Lower leg skin (tissue), 4 donors: ENCODE measurements around the gene OR5A2. TPM values are rescaled to one million over a fixed set of nuclear protein-coding genes. Genes with fewer than 3 reads are reported as not detected.

Source experiments
- DNase-seq, 2 donors: peaks; one replicate each; pipeline ENCODE4 v3.0.0-alpha.2; 2019; ENCODE audit warnings: low spot score in 2 of 2
- H3K4me3 ChIP-seq: fragments of 200-600 bp; sonication (generic); 2 replicates; pipeline ENCODE4 v1.5.1; 2017; ENCODE audit warnings: mild to moderate bottlenecking, low read depth; ENCODE audit not compliant: poor library complexity, severe bottlenecking
- CTCF ChIP-seq, 3 donors: fragments of 450-650 bp; IDR thresholded peaks; one replicate each; pipeline ENCODE4 v1.5.1; 2016; ENCODE audit warnings: antibody characterized with exemption in 3 of 3, mild to moderate bottlenecking in 3 of 3, moderate library complexity in 2 of 3
- POLR2A ChIP-seq, 2 donors: fragments of 450-650 bp; IDR thresholded peaks; one replicate each; pipeline ENCODE4 v1.6.1; 2016 to 2017; ENCODE audit warnings: antibody characterized with exemption in 2 of 2, mild to moderate bottlenecking in 1 of 2, moderate library complexity in 1 of 2
- WGBS, 2 donors: methylation state at CpG; one replicate each; pipeline ENCODE4 v1.1.5; 2018; 5-methylcytosine and 5-hydroxymethylcytosine counted together
- intact Hi-C: fragments of 100-400 bp; cut with DNase I; formaldehyde crosslinking; loops from one replicate; pipeline ENCODE4 v1.15.0; 2023; ENCODE audit warnings: low total_unique reads
- total RNA-seq, 4 donors: library from RNA; depleted of rRNA; stranded (reverse); fragments of >200 nt; gene quantifications; one replicate each; pipeline ENCODE4 v1.1.0, GENCODE V29; 2016

OR5A2 gene
- total RNA-seq: not detected

- TF ChIP-seq POLR2A (IDR thresholded peaks at IDR 0.05) (no peak), CTCF (IDR thresholded peaks at IDR 0.05) (no peak)
- no peak for DNase-seq
These were observed at the start of gene OR5A2 for GRCh38 chr11:59426361-59427067. OR5A2 (minus strand) TSS chr11:59426413; CDS start chr11:59422953, 3,460 bp downstream.

GRCh38 chr11:59475176-59475575, 49.0 kb upstream of the OR5A2 start:
- WGBS, 2 donors: 59 to 62% methylated on average over 9 of the region's 9 CpGs
- intact Hi-C loops: no loop called here
- H3K4me3 ChIP-seq: no peak overlapping the region
- no peak for DNase-seq
- no peak for TF ChIP-seq POLR2A (IDR thresholded peaks at IDR 0.05)
- TF ChIP-seq CTCF (IDR thresholded peaks at IDR 0.05): no peak

More at GRCh38 chr11:59426361-59427067, at the start of gene OR5A2:
- intact Hi-C loops: no loop called here
- WGBS, 2 donors: 68 to 82% methylated on average over 5 of the region's 5 CpGs
- H3K4me3 ChIP-seq: no peak within 1 kb of the TSS

GRCh38 chr11:59473015-59473414, 46.8 kb upstream of the OR5A2 start, which contains the start of gene OR4D10:
OR4D10 (plus strand) TSS chr11:59473315; CDS start chr11:59477430, 4,115 bp downstream.
- H3K4me3 ChIP-seq: no peak within 1 kb of the TSS
- no peak for DNase-seq
- TF ChIP-seq CTCF (IDR thresholded peaks at IDR 0.05) (no peak), POLR2A (IDR thresholded peaks at IDR 0.05) (no peak)
- intact Hi-C loops: no loop called here

GRCh38 chr11:59463190-59463641, 37.0 kb upstream of the OR5A2 start:
- no peak overlapping the region for H3K4me3 ChIP-seq
- no peak for DNase-seq
- TF ChIP-seq POLR2A (IDR thresholded peaks at IDR 0.05) (no peak), CTCF (IDR thresholded peaks at IDR 0.05) (no peak)
- intact Hi-C loops: no loop called here
- WGBS, 2 donors: 36 to 48% methylated on average over 5 of the region's 5 CpGs

- TF ChIP-seq POLR2A (IDR thresholded peaks at IDR 0.05) (no peak), CTCF (IDR thresholded peaks at IDR 0.05) (no peak)
- intact Hi-C loops: no loop called here
- no peak overlapping the region for H3K4me3 ChIP-seq
- no peak for DNase-seq
- 70 to 74% methylated on average over 3 of the region's 3 CpGs for WGBS, 2 donors
These were observed 33.7 kb upstream of the OR5A2 start for GRCh38 chr11:59459916-59460315.

GRCh38 chr11:59456661-59457060, 30.4 kb upstream of the OR5A2 start, which contains the start of gene OR4D6:
OR4D6 (plus strand) TSS chr11:59456961; CDS start chr11:59456961, 0 bp downstream.
- TF ChIP-seq POLR2A (IDR thresholded peaks at IDR 0.05) (no peak), CTCF (IDR thresholded peaks at IDR 0.05) (no peak)
- 87 to 89% methylated on average over 2 of the region's 2 CpGs for WGBS, 2 donors
- intact Hi-C loops: no loop called here
- no peak within 1 kb of the TSS for H3K4me3 ChIP-seq
- DNase-seq: no peak
